ENCODE data around the gene DUSP1.

DNA sequence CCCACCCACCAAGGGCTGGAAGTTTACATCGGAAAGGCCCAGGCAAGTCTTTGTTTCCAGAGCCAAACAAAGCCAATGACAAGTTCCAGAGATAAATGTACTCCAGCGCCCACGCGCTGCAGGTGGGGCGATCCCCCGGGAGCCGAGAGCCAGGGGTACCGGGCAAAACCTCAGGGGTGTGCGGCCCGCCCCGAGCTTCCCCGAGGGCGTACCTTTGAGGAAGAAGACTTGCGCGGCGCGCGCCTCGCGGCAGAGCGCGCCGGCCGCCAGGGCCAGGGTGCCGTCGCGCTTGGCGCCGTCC, 671 bp downstream of the DUSP1 start:
- TF ChIP-seq YY1 (IDR thresholded peaks at IDR 0.05; ENCODE audit: insufficient read depth, insufficient read length) (no peak), SUZ12 (IDR thresholded peaks at IDR 0.05; ENCODE audit: extremely low read depth, insufficient read depth, insufficient read length) (no peak), ZNF274 (IDR thresholded peaks at IDR 0.05; ENCODE audit: low read depth, low read length) (no peak)

Measured in NT2/D1 (cell line).